T follicular helper cell (primary cell): ENCODE results near the gene LCN12.
A peak's percentile ranks its signal among the peaks of the same experiment; 100 is the strongest.

Experiments used
- DNase-seq: peaks from one replicate; pipeline ENCODE4 v3.0.0-alpha.2; 2020; ENCODE audit warnings: low read depth

The LCN12 gene

GRCh38 chr9:136927343-136928271, 24.5 kb upstream of the LCN12 start:
- DNase-seq: no peak

GRCh38 chr9:136928591-136928990, 23.5 kb upstream of the LCN12 start:
- no peak for DNase-seq

GRCh38 chr9:136930014-136930413, 22.1 kb upstream of the LCN12 start:
- no peak for DNase-seq

GRCh38 chr9:136931611-136932130, 20.4 kb upstream of the LCN12 start:
- no peak for DNase-seq

GRCh38 chr9:136934277-136934676, 17.8 kb upstream of the LCN12 start:
- no peak for DNase-seq

GRCh38 chr9:136935651-136936050, 16.4 kb upstream of the LCN12 start:
- no peak for DNase-seq

GRCh38 chr9:136936645-136937170, 15.4 kb upstream of the LCN12 start:
- DNase-seq: no peak

GRCh38 chr9:136937186-136938001, 14.7 kb upstream of the LCN12 start:
- DNase-seq: no peak

GRCh38 chr9:136939431-136939995, 12.6 kb upstream of the LCN12 start:
- DNase-seq: no peak

- DNase-seq: no peak
These were observed 12.0 kb upstream of the LCN12 start for GRCh38 chr9:136939996-136940525.

GRCh38 chr9:136940526-136941230, 11.4 kb upstream of the LCN12 start:
- DNase-seq: no peak

- no peak for DNase-seq
These were observed 10.6 kb upstream of the LCN12 start for GRCh38 chr9:136941231-136942111.

GRCh38 chr9:136942112-136942880, 9.8 kb upstream of the LCN12 start:
- no peak for DNase-seq

GRCh38 chr9:136942881-136943230, 9.2 kb upstream of the LCN12 start:
- no peak for DNase-seq

GRCh38 chr9:136943291-136944211, 8.5 kb upstream of the LCN12 start:
- no peak for DNase-seq

- DNase-seq: no peak
These were observed 7.9 kb upstream of the LCN12 start for GRCh38 chr9:136944212-136944518.

- peak; percentile 89 for DNase-seq
These were observed 7.3 kb upstream of the LCN12 start, which contains the start of the genes C8G and FBXW5 for GRCh38 chr9:136944519-136945332. Gene C8G, plus strand, starts transcription at chr9:136945243. Its CDS starts 78 bp downstream, at chr9:136945321. Gene FBXW5, minus strand, starts transcription at chr9:136944738. Its CDS starts 655 bp downstream, at chr9:136944083.
